K562 treated with DMSO at 1 percent for 12 hours (cell line): Measurements from ENCODE around the gene PRSS22. TPM values are rescaled to one million over a fixed set of nuclear protein-coding genes. Genes with fewer than 3 reads are reported as not detected.

Experiments used
- total RNA-seq: library from RNA; unstranded; fragments of 300-600 nt; gene quantifications from 2 replicates; pipeline ENCODE4 v1.2.3, GENCODE V29; 2022; ENCODE audit not compliant: insufficient read depth

PRSS22 gene, protein sequence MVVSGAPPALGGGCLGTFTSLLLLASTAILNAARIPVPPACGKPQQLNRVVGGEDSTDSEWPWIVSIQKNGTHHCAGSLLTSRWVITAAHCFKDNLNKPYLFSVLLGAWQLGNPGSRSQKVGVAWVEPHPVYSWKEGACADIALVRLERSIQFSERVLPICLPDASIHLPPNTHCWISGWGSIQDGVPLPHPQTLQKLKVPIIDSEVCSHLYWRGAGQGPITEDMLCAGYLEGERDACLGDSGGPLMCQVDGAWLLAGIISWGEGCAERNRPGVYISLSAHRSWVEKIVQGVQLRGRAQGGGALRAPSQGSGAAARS
- total RNA-seq, result not detected in 2 replicates

GRCh38 chr16:2857451-2858244, at the start of gene PRSS22:
Gene PRSS22, minus strand, starts transcription at chr16:2858170. Its CDS starts 66 bp downstream, at chr16:2858104.

GRCh38 chr16:2882650-2883457, 24.9 kb upstream of the PRSS22 start, which contains the start of gene FLYWCH2:
Gene FLYWCH2, plus strand, starts transcription at chr16:2883215. Its CDS starts 13,235 bp downstream, at chr16:2896450.

GRCh38 chr16:2829501-2830354, 28.2 kb downstream of the PRSS22 start, which contains the start of gene ZG16B:
Gene ZG16B, plus strand, starts transcription at chr16:2830303. Its CDS starts 139 bp downstream, at chr16:2830442.

GRCh38 chr16:2816751-2817339, 41.1 kb downstream of the PRSS22 start, which contains the start of gene PRSS21:
Gene PRSS21, plus strand, starts transcription at chr16:2817237. Its CDS starts 32 bp downstream, at chr16:2817269.

Other genes with a start within 250 kb of the PRSS22 start
- gene KCTD5, start 175.6 kb downstream of the PRSS22 start, total RNA-seq, result 45.9 and 57.1 TPM in 2 replicates
- 1.0 and 2.4 TPM in 2 replicates for gene PRSS27, start 137.9 kb downstream of the PRSS22 start, total RNA-seq
- 211 and 370 TPM in 2 replicates for gene SRRM2, start 105.5 kb downstream of the PRSS22 start, total RNA-seq
- 243 and 416 TPM in 2 replicates for gene ELOB, start 80.9 kb downstream of the PRSS22 start, total RNA-seq
- gene PRSS33, start 70.6 kb downstream of the PRSS22 start, total RNA-seq, result not detected in 2 replicates
- gene PRSS41, start 59.7 kb downstream of the PRSS22 start, total RNA-seq, result not detected in 2 replicates
- 71.2 and 81.6 TPM in 2 replicates for gene PRSS21, start 40.9 kb downstream of the PRSS22 start, total RNA-seq
- 1.7 TPM in 1 of 2 replicates, not detected in the other for gene ZG16B, start 27.9 kb downstream of the PRSS22 start, total RNA-seq
- 72.2 and 77.6 TPM in 2 replicates for gene FLYWCH2, start 25.0 kb upstream of the PRSS22 start, total RNA-seq
- gene FLYWCH1, start 53.8 kb upstream of the PRSS22 start, total RNA-seq, result 41.5 and 48.1 TPM in 2 replicates
- 0.85 TPM in 1 of 2 replicates, not detected in the other for gene KREMEN2, start 106.1 kb upstream of the PRSS22 start, total RNA-seq
- 15.8 and 27.8 TPM in 2 replicates for gene PAQR4, start 111.2 kb upstream of the PRSS22 start, total RNA-seq
- 168 and 170 TPM in 2 replicates for gene PKMYT1, start 122.3 kb upstream of the PRSS22 start, total RNA-seq
- 4.1 and 6.9 TPM in 2 replicates for gene CLDN9, start 154.8 kb upstream of the PRSS22 start, total RNA-seq
- not detected in 2 replicates for gene CLDN6, start 160.0 kb upstream of the PRSS22 start, total RNA-seq
- gene TNFRSF12A, start 162.2 kb upstream of the PRSS22 start, total RNA-seq, result 33.0 and 33.7 TPM in 2 replicates
- gene HCFC1R1, start 165.8 kb upstream of the PRSS22 start, total RNA-seq, result 26.3 and 32.4 TPM in 2 replicates
- gene THOC6, start 165.9 kb upstream of the PRSS22 start, total RNA-seq, result 32.1 and 41.7 TPM in 2 replicates
- not detected in 2 replicates for gene BICDL2, start 178.8 kb upstream of the PRSS22 start, total RNA-seq
- gene MMP25, start 188.4 kb upstream of the PRSS22 start, total RNA-seq, result not detected in 2 replicates
- gene IL32, start 207.5 kb upstream of the PRSS22 start, total RNA-seq, result 10.0 and 14.9 TPM in 2 replicates
- not detected in 2 replicates for gene ZSCAN10, start 241.1 kb upstream of the PRSS22 start, total RNA-seq